Peyer's patch (tissue), 4 donors: ENCODE results near the gene LRRC9.

Source experiments
- POLR2A ChIP-seq, 2 donors: fragments of 450-650 bp; IDR thresholded peaks; one replicate each; pipeline ENCODE4 v1.5.1; 2017; ENCODE audit warnings: antibody characterized with exemption in 2 of 2, mild to moderate bottlenecking in 2 of 2, moderate library complexity in 2 of 2
- TF ChIP-seq, protein P1 (sequence below), 6 experiments: fragments of 450-650 bp in 4 of 6; fragments of 200-600 bp in 2 of 6; sonication (generic) in 1 of 6; IDR thresholded peaks; one replicate each; pipeline ENCODE4 v1.5.1; 2017 to 2019; ENCODE audit warnings: antibody characterized with exemption in 6 of 6, mild to moderate bottlenecking in 3 of 6, moderate library complexity in 1 of 6

DNA sequence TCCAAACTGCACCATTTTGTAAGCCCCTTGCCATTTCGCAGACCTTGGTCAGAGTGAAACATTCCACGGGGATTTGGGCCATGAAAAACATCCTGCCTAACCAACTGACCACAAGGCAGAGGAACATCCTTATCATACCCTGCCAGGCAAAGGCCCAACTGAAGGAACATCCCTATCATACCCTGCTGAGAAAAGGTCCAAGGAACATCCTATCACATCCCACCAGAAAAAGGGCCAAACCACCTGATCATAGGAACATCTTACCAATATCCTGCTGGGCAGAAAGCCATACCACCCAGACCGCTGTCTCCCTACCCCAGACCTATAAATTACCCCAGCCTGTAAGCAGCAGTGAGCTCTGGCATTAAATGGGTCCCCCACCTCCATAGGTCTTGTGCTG lies 19.4 kb upstream of the LRRC9 start:
- TF ChIP-seq, protein P1, sequence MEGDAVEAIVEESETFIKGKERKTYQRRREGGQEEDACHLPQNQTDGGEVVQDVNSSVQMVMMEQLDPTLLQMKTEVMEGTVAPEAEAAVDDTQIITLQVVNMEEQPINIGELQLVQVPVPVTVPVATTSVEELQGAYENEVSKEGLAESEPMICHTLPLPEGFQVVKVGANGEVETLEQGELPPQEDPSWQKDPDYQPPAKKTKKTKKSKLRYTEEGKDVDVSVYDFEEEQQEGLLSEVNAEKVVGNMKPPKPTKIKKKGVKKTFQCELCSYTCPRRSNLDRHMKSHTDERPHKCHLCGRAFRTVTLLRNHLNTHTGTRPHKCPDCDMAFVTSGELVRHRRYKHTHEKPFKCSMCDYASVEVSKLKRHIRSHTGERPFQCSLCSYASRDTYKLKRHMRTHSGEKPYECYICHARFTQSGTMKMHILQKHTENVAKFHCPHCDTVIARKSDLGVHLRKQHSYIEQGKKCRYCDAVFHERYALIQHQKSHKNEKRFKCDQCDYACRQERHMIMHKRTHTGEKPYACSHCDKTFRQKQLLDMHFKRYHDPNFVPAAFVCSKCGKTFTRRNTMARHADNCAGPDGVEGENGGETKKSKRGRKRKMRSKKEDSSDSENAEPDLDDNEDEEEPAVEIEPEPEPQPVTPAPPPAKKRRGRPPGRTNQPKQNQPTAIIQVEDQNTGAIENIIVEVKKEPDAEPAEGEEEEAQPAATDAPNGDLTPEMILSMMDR (IDR thresholded peaks at IDR 0.05) = no peak
- TF ChIP-seq POLR2A (IDR thresholded peaks at IDR 0.05) = no peak
